Measurements from ENCODE around the gene KICS2. TPM values are rescaled to one million over a fixed set of nuclear protein-coding genes. Genes with fewer than 3 reads are reported as not detected.

Gene KICS2
- total and polyA plus RNA-seq, 2 of the 13 experiments (the other 11 are each of a cell fraction or from before 2014, with no cell fraction given) = 3.5 to 6.6 TPM

DNA sequence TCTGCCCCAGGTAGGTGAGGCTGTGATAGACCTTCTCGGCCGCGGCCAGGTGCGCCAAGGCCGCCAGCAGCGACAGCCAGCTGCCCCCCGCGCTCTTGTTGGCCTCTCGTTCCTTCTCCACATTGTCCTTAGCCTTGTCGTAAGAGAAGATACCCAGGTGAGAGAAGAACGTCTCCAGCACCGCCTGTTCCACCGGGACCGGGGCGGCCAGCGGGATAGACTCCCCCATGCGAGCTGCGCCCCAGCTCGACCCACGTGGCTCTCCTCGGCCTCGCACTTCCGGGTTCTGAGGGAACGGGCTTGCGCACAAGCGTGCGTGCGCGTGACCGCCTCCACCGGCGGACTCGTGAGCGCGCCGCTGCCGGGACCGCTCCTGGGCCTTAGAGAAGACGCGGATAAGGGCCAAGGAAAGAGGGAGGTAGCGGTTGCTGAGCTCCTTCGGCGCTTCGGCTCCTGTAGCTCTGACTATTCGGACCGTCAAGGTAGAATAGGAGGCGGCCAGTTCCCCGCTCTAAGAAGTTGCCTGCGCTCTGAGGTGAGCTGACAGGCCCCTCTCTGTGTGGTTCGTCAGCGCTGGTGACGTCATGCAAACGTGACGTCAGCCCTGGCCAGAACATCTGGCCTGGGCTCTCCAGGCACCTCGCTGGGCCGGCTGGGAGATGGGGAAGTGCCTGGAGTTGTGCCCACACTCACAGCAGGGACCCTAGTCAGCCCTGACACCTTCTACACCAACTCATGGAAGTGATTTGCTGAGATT lies at the start of gene KICS2 (continued):
- TF ChIP-seq, protein P1, sequence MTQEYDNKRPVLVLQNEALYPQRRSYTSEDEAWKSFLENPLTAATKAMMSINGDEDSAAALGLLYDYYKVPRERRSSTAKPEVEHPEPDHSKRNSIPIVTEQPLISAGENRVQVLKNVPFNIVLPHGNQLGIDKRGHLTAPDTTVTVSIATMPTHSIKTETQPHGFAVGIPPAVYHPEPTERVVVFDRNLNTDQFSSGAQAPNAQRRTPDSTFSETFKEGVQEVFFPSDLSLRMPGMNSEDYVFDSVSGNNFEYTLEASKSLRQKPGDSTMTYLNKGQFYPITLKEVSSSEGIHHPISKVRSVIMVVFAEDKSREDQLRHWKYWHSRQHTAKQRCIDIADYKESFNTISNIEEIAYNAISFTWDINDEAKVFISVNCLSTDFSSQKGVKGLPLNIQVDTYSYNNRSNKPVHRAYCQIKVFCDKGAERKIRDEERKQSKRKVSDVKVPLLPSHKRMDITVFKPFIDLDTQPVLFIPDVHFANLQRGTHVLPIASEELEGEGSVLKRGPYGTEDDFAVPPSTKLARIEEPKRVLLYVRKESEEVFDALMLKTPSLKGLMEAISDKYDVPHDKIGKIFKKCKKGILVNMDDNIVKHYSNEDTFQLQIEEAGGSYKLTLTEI (CRISPR knock-in tag; conservative IDR thresholded peaks at IDR 0.05) = no peak
- TF ChIP-seq HES4 (CRISPR knock-in tag; IDR thresholded peaks at IDR 0.05; ENCODE audit: borderline replicate concordance) = no peak
- TF ChIP-seq STAG1 (CRISPR knock-in tag; IDR thresholded peaks at IDR 0.05) = peak; percentile 3; the same call in 1 of the 2 replicates
- TF ChIP-seq EZH2 (conservative IDR thresholded peaks at IDR 0.05; ENCODE audit: low read depth, low read length) = no peak
- TF ChIP-seq ZSCAN22 (CRISPR knock-in tag; IDR thresholded peaks at IDR 0.05) = no peak
- TF ChIP-seq ZSCAN21 (CRISPR knock-in tag; IDR thresholded peaks at IDR 0.05; ENCODE audit: borderline replicate concordance) = peak; percentile 77; the same call in 1 of the 2 replicates
- no peak for TF ChIP-seq RBAK (CRISPR knock-in tag; IDR thresholded peaks at IDR 0.05)
- TF ChIP-seq RBM22 (optimal IDR thresholded peaks at IDR 0.05; ENCODE audit: low read length) = no peak
- no peak for TF ChIP-seq ZNF138 (CRISPR knock-in tag; IDR thresholded peaks at IDR 0.05; ENCODE audit: low read depth)
- TF ChIP-seq, protein P2, sequence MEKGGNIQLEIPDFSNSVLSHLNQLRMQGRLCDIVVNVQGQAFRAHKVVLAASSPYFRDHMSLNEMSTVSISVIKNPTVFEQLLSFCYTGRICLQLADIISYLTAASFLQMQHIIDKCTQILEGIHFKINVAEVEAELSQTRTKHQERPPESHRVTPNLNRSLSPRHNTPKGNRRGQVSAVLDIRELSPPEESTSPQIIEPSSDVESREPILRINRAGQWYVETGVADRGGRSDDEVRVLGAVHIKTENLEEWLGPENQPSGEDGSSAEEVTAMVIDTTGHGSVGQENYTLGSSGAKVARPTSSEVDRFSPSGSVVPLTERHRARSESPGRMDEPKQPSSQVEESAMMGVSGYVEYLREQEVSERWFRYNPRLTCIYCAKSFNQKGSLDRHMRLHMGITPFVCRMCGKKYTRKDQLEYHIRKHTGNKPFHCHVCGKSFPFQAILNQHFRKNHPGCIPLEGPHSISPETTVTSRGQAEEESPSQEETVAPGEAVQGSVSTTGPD (CRISPR knock-in tag; IDR thresholded peaks at IDR 0.05) = no peak
- no peak for TF ChIP-seq SETDB1 (CRISPR knock-in tag; IDR thresholded peaks at IDR 0.05; ENCODE audit: borderline replicate concordance)
- TF ChIP-seq BRF2 (CRISPR knock-in tag; IDR thresholded peaks at IDR 0.05) = peak; percentile 76; the same call in 1 of the 2 replicates
- TF ChIP-seq MEIS2 (CRISPR knock-in tag; IDR thresholded peaks at IDR 0.05) = peak; percentile 78; the same call in 1 of the 2 replicates
- 0 out of 2 replicates have a peak, but pooled peaks have one; percentile 16 for TF ChIP-seq ARNT2 (CRISPR knock-in tag; IDR thresholded peaks at IDR 0.05; ENCODE audit: low read depth)
- no peak for TF ChIP-seq ZNF207 (IDR thresholded peaks at IDR 0.05; ENCODE audit: borderline replicate concordance)
- TF ChIP-seq, protein P3, sequence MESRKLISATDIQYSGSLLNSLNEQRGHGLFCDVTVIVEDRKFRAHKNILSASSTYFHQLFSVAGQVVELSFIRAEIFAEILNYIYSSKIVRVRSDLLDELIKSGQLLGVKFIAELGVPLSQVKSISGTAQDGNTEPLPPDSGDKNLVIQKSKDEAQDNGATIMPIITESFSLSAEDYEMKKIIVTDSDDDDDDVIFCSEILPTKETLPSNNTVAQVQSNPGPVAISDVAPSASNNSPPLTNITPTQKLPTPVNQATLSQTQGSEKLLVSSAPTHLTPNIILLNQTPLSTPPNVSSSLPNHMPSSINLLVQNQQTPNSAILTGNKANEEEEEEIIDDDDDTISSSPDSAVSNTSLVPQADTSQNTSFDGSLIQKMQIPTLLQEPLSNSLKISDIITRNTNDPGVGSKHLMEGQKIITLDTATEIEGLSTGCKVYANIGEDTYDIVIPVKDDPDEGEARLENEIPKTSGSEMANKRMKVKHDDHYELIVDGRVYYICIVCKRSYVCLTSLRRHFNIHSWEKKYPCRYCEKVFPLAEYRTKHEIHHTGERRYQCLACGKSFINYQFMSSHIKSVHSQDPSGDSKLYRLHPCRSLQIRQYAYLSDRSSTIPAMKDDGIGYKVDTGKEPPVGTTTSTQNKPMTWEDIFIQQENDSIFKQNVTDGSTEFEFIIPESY (CRISPR knock-in tag; IDR thresholded peaks at IDR 0.05) = no peak
- TF ChIP-seq, protein P4, sequence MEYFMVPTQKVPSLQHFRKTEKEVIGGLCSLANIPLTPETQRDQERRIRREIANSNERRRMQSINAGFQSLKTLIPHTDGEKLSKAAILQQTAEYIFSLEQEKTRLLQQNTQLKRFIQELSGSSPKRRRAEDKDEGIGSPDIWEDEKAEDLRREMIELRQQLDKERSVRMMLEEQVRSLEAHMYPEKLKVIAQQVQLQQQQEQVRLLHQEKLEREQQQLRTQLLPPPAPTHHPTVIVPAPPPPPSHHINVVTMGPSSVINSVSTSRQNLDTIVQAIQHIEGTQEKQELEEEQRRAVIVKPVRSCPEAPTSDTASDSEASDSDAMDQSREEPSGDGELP (IDR thresholded peaks at IDR 0.05; ENCODE audit: borderline replicate concordance, low read depth) = no peak; the same call in 1 of the 2 replicates
